HL-60 (cell line): Measurements from ENCODE around the gene ITGBL1.

Experiments used
- DNase-seq, 2 experiments: peaks; one replicate each; pipeline ENCODE4 v3.0.0-alpha.2; 2010 to 2020; ENCODE audit warnings: low read depth in 1 of 2, low spot score in 1 of 2
- H3K27ac ChIP-seq: fragments of 250-450 bp; sonication (Bioruptor Pico); replicated peaks from 2 replicates; pipeline ENCODE4 v1.5.1; 2020; ENCODE audit warnings: mild to moderate bottlenecking, moderate library complexity
- H3K27me3 ChIP-seq: fragments of 250-450 bp; sonication (Bioruptor Pico); 2 replicates; pipeline ENCODE4 v1.5.1; 2021; ENCODE audit warnings: mild to moderate bottlenecking, moderate library complexity; ENCODE audit not compliant: insufficient read depth, poor library complexity, severe bottlenecking
- H3K4me3 ChIP-seq: replicated peaks from 2 replicates; pipeline ENCODE4 v1.5.1; 2011; ENCODE audit warnings: mild to moderate bottlenecking, control low read depth, low read length; ENCODE audit not compliant: insufficient read depth
- CTCF ChIP-seq: IDR thresholded peaks from one replicate; pipeline ENCODE4 v1.5.1; 2011; ENCODE audit warnings: low read length, control low read depth, inconsistent platforms; ENCODE audit not compliant: insufficient read depth
- GABPA ChIP-seq: IDR thresholded peaks from 2 replicates; pipeline ENCODE4 v1.6.1; 2012; ENCODE audit warnings: low read depth
- POLR2AphosphoS5 ChIP-seq: IDR thresholded peaks from 2 replicates; pipeline ENCODE4 v1.6.1; 2012; ENCODE audit warnings: low read depth
- REST ChIP-seq: IDR thresholded peaks from 2 replicates; pipeline ENCODE4 v1.6.1; 2012; ENCODE audit warnings: low read depth; ENCODE audit not compliant: insufficient replicate concordance
- SPI1 ChIP-seq: IDR thresholded peaks from 2 replicates; pipeline ENCODE4 v1.6.1; 2012; ENCODE audit warnings: low read depth, mild to moderate bottlenecking, borderline replicate concordance

ITGBL1 gene

GRCh38 chr13:101457176-101457575 lies 4.7 kb downstream of the ITGBL1 start:
- DNase-seq, result no peak
- Histone ChIP-seq H3K27ac (no peak overlapping the region), H3K27me3 (peaks cover 19% of the 10 kb centered on the region), H3K4me3 (no peak overlapping the region)
- TF ChIP-seq SPI1 (no peak), REST (no peak), CTCF (no peak), GABPA (no peak), POLR2AphosphoS5 (no peak)

- no peak for TF ChIP-seq CTCF
- no peak for TF ChIP-seq GABPA
- no peak for TF ChIP-seq REST
- TF ChIP-seq POLR2AphosphoS5, result no peak
- no peak for TF ChIP-seq SPI1
- no peak overlapping the region for H3K27ac ChIP-seq
- H3K4me3 ChIP-seq, result no peak overlapping the region
- no peaks in the 10 kb centered on the region for H3K27me3 ChIP-seq
- no peak for DNase-seq
Observed at GRCh38 chr13:101465877-101466276, 13.4 kb downstream of the ITGBL1 start.

GRCh38 chr13:101467415-101467814 lies 14.9 kb downstream of the ITGBL1 start:
- no peak overlapping the region for H3K4me3 ChIP-seq
- DNase-seq, result no peak
- no peak overlapping the region for H3K27ac ChIP-seq
- H3K27me3 ChIP-seq, result no peaks in the 10 kb centered on the region
- TF ChIP-seq GABPA (no peak), CTCF (no peak), REST (no peak), POLR2AphosphoS5 (no peak), SPI1 (no peak)
